Cardiac atrium fibroblast (primary cell): ENCODE data around the gene RBM25. TPM values are rescaled to one million over a fixed set of nuclear protein-coding genes. Genes with fewer than 3 reads are reported as not detected.

Experiments
- total RNA-seq: library from RNA; depleted of rRNA; stranded (reverse); fragments of >200 nt; gene quantifications from 2 replicates; pipeline ENCODE4 v1.2.3, GENCODE V29; 2015

The RBM25 gene
- 10.5 and 16.4 TPM in 2 replicates for total RNA-seq

DNA sequence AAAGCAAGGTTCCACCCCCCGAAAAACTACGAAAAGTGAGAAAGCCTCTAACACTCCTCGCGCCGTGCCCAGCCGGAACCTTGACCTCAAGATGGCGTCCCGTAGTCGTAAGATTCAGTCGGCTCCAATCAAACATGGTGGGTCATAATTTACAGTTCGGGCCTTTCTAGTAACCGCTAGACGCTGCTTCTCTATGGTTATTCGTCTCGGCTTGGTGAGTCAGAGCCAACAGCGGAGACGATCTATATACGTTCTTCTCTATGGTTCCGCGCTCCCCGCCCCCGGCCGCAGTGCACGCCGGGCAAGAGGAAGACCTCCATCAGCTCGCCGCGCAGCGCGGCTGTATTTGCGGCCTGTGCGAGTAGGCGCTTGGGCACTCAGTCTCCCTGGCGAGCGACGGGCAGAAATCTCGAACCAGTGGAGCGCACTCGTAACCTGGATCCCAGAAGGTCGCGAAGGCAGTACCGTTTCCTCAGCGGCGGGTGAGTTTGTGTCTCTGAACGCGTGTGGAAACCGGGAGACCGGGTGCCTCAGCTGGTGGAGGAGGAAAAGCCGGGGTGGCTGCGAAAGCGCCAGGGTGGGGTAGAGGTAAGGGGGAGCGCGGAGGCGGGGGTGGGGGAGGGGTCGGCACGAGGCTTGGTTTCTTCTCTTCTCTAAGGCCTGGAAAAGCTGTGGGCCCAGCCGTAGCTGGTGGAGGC is at the start of gene RBM25:
Gene RBM25 (plus strand): TSS at position 311 of the 698 bp plus-strand sequence. CDS start 13,108 bp downstream, outside the sequence.

DNA sequence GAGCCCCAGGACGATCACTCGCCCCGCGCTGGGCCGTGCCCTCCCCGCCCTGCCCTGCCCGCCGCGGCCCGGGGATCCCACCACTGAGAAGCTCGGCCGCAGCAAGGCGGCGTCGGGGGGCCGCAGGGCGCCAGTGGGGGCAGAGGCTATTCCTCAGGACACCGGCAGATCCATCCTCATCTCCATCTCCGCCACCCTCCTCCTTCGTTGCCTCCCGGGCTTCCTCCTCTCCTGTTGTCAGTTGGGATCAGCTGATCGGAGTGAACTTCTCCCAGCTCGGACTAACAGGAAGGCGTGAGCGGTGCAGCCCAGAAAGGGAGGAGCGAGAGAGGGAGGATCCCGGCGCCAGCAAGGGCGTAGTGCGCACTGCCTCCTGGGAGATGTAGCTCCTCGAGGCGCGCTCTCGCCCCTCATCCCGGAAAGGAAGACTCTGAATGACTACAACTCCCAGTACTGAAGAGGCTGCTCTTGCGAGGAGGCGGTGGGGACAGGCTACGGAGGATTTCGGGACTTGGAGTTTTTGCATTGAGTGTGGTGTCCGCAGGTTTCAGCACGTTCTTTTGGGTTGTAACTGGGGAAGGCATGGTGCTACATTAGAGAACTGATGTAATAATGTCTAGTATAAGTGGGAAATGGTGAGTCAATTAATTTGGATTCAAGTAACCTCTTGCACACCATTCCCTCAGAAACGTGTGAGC is 31.3 kb upstream of the RBM25 start, which contains the start of gene ZFYVE1:
Gene ZFYVE1 (minus strand): TSS at position 262 of the 698 bp plus-strand sequence. CDS start 2,598 bp downstream, outside the sequence.

DNA sequence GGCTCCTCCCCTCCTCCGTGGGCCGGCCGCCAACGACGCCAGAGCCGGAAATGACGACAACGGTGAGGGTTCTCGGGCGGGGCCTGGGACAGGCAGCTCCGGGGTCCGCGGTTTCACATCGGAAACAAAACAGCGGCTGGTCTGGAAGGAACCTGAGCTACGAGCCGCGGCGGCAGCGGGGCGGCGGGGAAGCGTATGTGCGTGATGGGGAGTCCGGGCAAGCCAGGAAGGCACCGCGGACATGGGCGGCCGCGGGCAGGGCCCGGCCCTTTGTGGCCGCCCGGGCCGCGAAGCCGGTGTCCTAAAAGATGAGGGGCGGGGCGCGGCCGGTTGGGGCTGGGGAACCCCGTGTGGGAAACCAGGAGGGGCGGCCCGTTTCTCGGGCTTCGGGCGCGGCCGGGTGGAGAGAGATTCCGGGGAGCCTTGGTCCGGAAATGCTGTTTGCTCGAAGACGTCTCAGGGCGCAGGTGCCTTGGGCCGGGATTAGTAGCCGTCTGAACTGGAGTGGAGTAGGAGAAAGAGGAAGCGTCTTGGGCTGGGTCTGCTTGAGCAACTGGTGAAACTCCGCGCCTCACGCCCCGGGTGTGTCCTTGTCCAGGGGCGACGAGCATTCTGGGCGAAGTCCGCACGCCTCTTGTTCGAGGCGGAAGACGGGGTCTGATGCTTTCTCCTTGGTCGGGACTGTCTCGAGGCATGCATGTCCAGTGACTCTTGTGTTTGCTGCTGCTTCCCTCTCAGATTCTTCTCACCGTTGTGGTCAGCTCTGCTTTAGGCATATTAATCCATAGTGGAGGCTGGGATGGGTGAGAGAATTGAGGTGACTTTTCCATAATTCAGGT is 78.3 kb downstream of the RBM25 start, which contains the start of gene PSEN1:
Gene PSEN1 (plus strand): TSS at position 121 of the 839 bp plus-strand sequence. CDS start 11,513 bp downstream, outside the sequence.

Other genes starting within 250 kb of the RBM25 start
- gene DPF3, start 164.4 kb upstream of the RBM25 start, total RNA-seq = not detected in 2 replicates
- 13.7 and 20.1 TPM in 2 replicates for gene DCAF4, start 132.1 kb upstream of the RBM25 start, total RNA-seq
- 16.6 and 18.5 TPM in 2 replicates for gene ZFYVE1, start 31.4 kb upstream of the RBM25 start, total RNA-seq
- gene PSEN1, start 78.0 kb downstream of the RBM25 start, total RNA-seq = 35.0 and 36.8 TPM in 2 replicates
- gene PAPLN, start 179.0 kb downstream of the RBM25 start, total RNA-seq = 7.1 and 7.6 TPM in 2 replicates